ENCODE results near the gene PGPEP1. TPM values are rescaled to one million over a fixed set of nuclear protein-coding genes. Genes with fewer than 3 reads are reported as not detected.
A peak's percentile ranks its signal among the peaks of the same experiment; 100 is the strongest.

Gene PGPEP1
- total and polyA plus RNA-seq, 11 donors = 22.5 to 58.6 (median 43.6) TPM

GRCh38 chr19:18342090-18342632 is 1.8 kb downstream of the PGPEP1 start:
- 82 to 86% (median 83%) methylated on average over 8 of the region's 8 CpGs for WGBS, 4 donors
- TF ChIP-seq POLR2A (IDR thresholded peaks at IDR 0.05) = no peak
- TF ChIP-seq CTCF (IDR thresholded peaks at IDR 0.05) = no peak
- Histone ChIP-seq H3K4me3 (peak overlapping the region in 1 of 12 donors; percentile 98), H3K9me3 (no peaks in the 10 kb centered on the region), H3K4me1 (peaks cover 0 to 36% (median 12%) of the 10 kb centered on the region in 12 donors), H3K27me3 (no peaks in the 10 kb centered on the region), H3K36me3 (peaks cover 0 to 39% (median 16%) of the 10 kb centered on the region in 9 donors), H3K27ac (no peak overlapping the region)
- no peak for DNase-seq
- intact Hi-C loops (cut with DNase I) = no loop called here
- no peak for ATAC-seq

DNA sequence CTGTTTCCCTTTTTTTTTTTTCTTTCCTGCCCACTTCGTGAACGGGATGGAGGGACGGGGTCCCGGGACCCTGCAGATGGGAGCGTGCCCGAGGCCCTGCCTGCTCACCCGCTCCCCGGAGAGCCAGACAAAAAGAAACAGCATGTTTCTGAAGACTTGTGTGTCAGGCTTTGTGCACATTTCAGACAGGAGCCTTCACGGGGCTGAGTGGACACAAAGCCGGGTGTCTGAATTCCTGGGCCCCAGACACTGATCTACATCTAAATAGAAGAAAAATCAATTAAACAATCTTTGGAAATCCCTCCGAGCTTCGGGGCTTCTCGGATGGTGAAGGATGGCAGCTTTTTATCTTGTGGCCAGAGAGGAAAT is 4.2 kb downstream of the PGPEP1 start:
- ATAC-seq (no peak), DNase-seq (no peak)
- Histone ChIP-seq H3K36me3 (peaks cover 0 to 51% (median 16%) of the 10 kb centered on the region in 9 donors), H3K9me3 (no peaks in the 10 kb centered on the region), H3K4me1 (peaks cover 0 to 22% (median 12%) of the 10 kb centered on the region in 12 donors), H3K4me3 (no peak overlapping the region), H3K27me3 (no peaks in the 10 kb centered on the region), H3K27ac (no peak overlapping the region)
- WGBS, 4 donors = 76 to 79% (median 79%) methylated on average over 13 of the region's 13 CpGs
- intact Hi-C loops (cut with DNase I) = no loop called here
- TF ChIP-seq POLR2A (IDR thresholded peaks at IDR 0.05) (no peak), CTCF (IDR thresholded peaks at IDR 0.05) (no peak)

DNA sequence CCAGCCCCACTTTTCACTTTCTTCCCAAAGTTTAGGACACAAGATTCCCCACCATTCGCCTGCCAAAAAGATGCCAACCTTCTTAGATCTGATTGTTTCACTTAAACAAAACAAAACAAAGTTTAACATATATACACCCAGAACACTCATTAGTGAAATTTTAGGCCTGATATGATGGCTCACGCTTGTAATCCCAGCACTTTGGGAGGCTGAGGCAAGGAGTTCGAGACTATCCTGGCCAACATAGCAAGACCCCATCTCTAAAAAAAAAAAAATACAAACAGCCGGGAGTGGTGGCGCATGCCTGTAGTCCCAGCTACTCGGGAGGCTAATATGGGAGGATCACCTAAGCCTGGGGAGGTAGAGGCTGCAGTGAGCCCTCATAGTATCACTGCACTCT is 4.9 kb downstream of the PGPEP1 start:
- H3K9me3 ChIP-seq = no peaks in the 10 kb centered on the region
- H3K36me3 ChIP-seq = peaks cover 0 to 51% (median 16%) of the 10 kb centered on the region in 9 donors
- H3K4me3 ChIP-seq = no peak overlapping the region
- TF ChIP-seq CTCF (IDR thresholded peaks at IDR 0.05) = no peak
- TF ChIP-seq POLR2A (IDR thresholded peaks at IDR 0.05) = no peak
- no peak overlapping the region for H3K27ac ChIP-seq
- DNase-seq = no peak
- ATAC-seq = no peak
- peaks cover 0 to 18% (median 7%) of the 10 kb centered on the region in 12 donors for H3K4me1 ChIP-seq
- 90 to 96% (median 94%) methylated on average over 6 of the region's 6 CpGs for WGBS, 4 donors
- intact Hi-C loops (cut with DNase I) = loop anchor here in 1 of 10 donors (5.0 kb wide), 1 partner anchor 67 kb away; no protein-coding TSS in a partner anchor
- no peaks in the 10 kb centered on the region for H3K27me3 ChIP-seq

GRCh38 chr19:18346091-18346490 is 5.7 kb downstream of the PGPEP1 start:
- Histone ChIP-seq H3K36me3 (peaks cover 0 to 51% (median 16%) of the 10 kb centered on the region in 9 donors), H3K27ac (no peak overlapping the region), H3K27me3 (no peaks in the 10 kb centered on the region), H3K4me1 (peaks cover 0 to 16% (median 6%) of the 10 kb centered on the region in 12 donors), H3K4me3 (no peak overlapping the region), H3K9me3 (no peaks in the 10 kb centered on the region)
- TF ChIP-seq CTCF (IDR thresholded peaks at IDR 0.05) = no peak
- TF ChIP-seq POLR2A (IDR thresholded peaks at IDR 0.05) = no peak
- DNase-seq (no peak), ATAC-seq (no peak)
- intact Hi-C loops (cut with DNase I) = loop anchor here in 1 of 10 donors (5.0 kb wide), 1 partner anchor 66 kb away; no protein-coding TSS in a partner anchor
- WGBS, 4 donors = 71 to 77% (median 73%) methylated on average over 8 of the region's 8 CpGs

Measured in heart left ventricle (tissue), 16 donors.